M059J (cell line): Measurements from ENCODE around the gene TSPAN17. TPM values are rescaled to one million over a fixed set of nuclear protein-coding genes. Genes with fewer than 3 reads are reported as not detected.

Source experiments
- DNase-seq: peaks from one replicate; pipeline ENCODE4 v3.0.0-alpha.2; 2012; ENCODE audit warnings: low read depth
- total RNA-seq: library from RNA; depleted of rRNA; stranded (reverse); fragments of >200 nt; shearing (Covaris generic); gene quantifications from 2 replicates; pipeline ENCODE4 v1.2.3, GENCODE V29; 2014

TSPAN17 gene
- total RNA-seq, 1 experiment from 2014 or later: 27.8 TPM

GRCh38 chr5:176620333-176620981, 26.8 kb upstream of the TSPAN17 start:
- peak; percentile 38 for DNase-seq

- DNase-seq: peak; percentile 23
Measured at GRCh38 chr5:176621661-176622079, 25.6 kb upstream of the TSPAN17 start.

GRCh38 chr5:176624142-176624541, 23.1 kb upstream of the TSPAN17 start:
- no peak for DNase-seq

- DNase-seq: peak; percentile 25
Measured at GRCh38 chr5:176624938-176625337, 22.3 kb upstream of the TSPAN17 start.

DNA sequence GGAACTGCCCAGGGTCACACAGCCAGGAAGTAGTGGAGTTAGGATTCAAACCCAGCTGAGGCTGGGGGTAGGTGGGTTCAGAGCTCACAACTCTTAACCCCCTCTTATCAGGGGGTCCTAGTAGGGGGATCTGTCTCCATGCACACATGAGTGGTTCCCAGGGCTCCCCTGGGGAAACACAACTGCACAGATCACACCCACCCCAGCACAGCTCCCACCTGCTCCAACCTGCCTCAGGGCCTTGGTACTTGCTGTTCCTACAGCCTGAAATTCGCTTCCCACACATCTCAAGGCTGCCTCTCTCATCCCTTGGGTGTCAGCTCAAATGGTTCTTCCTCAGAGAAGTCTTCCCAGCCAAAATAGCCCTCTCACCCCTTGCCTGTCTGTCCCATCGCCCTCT, 21.8 kb upstream of the TSPAN17 start:
- DNase-seq: no peak

DNA sequence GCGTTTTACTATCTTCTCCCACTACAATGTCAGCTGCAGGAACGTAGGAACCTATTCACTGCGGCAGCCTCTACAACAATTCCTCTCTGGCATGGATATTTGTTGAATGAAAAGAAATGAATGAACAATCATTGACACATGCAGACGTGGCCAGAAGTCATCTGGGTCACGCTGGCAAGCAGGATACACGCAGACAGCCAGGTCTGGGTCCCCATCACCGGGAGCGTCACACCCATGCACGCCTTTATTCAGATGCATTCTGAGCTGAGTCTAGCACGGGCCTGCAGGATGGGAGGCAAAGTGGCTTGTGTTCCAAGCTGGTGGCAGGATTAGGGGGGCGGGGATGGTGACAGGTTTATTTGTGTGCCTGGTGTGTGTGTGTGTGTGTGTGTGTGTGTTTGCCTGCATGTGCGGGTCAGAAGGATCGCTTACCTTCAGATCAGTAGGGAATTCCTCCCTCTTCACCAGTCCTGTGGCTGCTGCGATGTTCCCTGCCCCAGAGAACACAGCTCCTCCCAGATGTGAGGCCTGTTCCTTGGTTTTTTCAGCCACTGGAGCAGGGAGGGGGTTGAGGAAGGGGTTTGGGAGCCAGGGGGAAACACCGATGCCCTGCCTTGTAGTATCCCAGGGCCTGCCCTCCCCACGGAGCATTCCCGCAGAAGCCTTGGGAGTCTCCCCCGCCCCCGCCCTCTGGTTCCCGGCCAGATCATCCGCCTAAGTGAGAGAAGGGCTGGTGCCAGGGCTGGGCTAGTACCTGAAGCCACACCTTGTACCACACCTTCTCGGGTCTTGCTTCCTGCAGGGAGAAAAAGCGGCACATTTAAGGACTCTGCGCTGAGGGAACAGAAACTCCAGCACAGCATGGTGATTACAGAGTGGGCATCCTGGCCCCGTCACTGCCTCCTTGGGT, 21.1 kb upstream of the TSPAN17 start:
- DNase-seq: no peak

GRCh38 chr5:176626876-176627236, 20.4 kb upstream of the TSPAN17 start:
- DNase-seq: no peak

GRCh38 chr5:176627582-176627981, 19.7 kb upstream of the TSPAN17 start:
- no peak for DNase-seq

DNA sequence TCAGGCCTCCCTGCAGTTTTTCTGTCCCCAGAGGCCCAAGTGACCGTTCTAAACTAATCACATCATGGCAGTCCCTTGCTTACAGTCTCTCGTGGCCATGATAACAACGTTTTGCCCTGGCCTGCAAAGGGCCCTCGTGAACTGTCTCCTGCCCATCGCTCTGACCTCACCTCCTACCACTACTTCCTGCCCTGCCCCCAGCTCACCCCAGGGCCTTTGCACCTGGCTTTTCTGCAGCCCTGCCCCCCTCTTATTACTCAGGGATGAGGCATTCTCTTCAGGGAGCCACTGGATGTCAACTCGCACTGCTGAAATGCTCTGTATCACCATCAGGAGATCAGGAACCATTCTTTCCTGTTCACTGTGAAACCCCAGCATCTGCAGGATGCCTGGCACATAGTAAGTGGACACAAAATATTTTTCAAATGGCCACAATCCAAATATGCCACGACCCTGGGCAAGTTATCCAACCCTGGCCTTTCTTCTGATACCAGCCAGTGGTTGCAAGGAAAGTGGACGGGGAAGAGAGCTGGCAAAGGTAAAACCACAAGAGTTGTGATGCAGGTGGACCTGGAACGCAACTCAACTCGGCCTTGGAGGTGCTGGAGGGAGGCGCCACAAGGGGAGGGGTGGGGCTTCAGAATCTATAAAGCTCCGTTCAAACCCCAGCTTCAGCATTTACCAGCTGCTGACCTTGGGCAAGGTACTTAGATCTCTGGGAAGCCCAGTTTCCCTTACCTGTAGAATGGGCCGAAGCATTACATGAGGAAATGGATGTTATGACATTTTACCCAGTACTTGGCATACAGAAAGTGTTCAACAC, 18.7 kb upstream of the TSPAN17 start:
- DNase-seq: no peak

- no peak for DNase-seq
Measured at GRCh38 chr5:176629317-176629852, 17.9 kb upstream of the TSPAN17 start.

DNA sequence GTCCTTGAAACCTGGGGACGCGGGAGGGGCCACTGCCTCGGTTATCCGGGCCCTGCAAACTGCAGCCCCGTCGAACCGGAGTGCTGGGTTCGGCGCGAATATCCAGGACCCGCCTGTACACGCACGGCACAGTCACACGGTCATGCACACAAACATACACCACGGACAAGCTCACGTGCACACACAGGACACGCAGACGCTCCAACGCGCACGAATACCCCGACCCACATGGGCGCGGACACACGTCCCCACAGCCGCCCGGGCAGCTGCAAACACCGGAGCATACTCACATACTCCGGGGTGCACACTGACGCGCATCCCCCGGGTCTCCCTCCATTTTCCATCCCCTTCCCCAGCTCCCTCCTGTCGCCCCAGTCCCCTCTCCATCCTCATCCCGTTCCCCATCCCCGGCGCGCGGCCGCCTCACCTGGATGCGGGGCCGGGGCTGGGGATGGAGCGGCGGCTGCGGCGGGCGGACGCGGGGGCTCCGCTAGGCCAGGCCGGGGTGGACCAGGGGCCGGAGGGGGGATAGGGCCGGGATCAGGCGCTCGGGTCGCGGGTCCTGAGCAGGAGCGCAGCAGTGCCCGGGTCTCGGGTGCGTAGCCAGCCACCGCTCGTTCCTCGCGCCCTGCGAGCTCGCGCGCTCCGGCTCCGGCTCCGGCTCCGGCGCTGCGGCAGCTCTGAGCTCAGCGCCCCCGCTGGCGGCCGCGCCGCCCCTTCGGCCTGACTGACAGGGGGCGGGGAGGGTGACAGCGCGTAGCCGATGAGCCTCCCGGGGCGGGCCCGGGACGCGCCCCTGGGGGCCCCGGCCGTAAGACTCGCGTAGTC, 17.2 kb upstream of the TSPAN17 start, which contains the start of the genes EIF4E1B and SNCB:
TSS of gene EIF4E1B (plus strand) at position 823 of the 828 bp plus-strand sequence. CDS start 12,113 bp downstream, outside the sequence.
TSS of gene SNCB (minus strand) at position 682 of the 828 bp plus-strand sequence. CDS start 880 bp downstream, outside the sequence.
- no peak for DNase-seq

- DNase-seq: no peak
Measured at GRCh38 chr5:176630681-176631222, 16.5 kb upstream of the TSPAN17 start.

DNA sequence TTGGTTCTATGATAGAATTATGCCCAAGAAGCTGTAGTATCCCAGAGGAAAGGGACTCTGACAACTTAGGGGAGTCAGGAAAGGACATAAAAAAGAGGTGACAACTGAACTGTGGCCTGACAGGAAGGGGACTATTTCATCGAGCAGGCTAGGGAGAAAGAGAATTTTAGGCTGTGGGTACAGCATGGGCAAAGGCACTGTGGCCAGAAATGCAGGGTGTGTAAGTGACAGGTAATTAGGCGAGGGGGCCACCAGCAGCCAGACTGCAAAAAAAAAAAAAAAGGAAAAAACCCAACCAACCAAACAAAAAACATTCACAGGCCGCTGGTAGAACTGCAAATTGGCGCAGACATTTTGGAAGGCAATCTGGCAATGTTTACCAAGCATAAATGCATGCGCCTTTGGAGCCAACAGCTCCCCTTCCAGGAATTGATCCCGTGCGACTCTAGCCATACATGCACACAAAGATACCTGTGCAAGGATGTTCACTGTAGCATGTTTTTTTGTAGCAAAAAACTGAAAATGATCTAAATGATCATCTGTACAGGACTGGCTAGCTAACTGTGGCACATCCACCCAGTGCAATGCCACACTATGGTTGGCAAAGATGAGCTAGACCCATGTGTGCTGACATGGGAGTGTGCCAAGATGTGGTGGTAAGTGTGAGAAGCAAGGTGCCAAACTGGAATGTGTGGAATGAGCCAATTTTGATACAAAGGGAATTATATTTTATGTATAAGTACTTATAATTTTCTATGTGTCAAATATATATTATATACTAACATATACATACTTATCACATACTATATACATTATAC, 15.7 kb upstream of the TSPAN17 start:
- DNase-seq: no peak

- DNase-seq: no peak
Measured at GRCh38 chr5:176632745-176633144, 14.5 kb upstream of the TSPAN17 start.

GRCh38 chr5:176633598-176633997, 13.7 kb upstream of the TSPAN17 start:
- no peak for DNase-seq

DNA sequence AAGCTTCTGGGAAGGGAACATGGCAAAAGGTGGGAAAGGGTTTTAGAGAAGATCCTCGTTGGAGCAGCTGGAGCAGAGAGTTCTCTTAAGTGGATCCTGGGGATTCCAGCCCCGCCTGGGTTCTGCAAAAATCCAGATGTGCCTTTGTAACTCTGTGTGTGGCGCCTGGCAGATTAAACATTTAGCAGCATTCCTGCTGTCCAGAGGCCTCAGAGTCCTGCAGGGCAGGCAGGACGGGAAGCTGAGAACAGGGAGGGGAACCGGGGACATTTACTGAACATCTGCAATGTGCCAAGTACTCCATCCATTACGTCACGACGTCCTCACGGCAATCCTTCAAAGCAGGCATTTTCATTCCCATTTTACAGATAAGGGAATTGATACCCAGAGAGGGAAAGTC, 10.9 kb upstream of the TSPAN17 start:
- DNase-seq: no peak

DNA sequence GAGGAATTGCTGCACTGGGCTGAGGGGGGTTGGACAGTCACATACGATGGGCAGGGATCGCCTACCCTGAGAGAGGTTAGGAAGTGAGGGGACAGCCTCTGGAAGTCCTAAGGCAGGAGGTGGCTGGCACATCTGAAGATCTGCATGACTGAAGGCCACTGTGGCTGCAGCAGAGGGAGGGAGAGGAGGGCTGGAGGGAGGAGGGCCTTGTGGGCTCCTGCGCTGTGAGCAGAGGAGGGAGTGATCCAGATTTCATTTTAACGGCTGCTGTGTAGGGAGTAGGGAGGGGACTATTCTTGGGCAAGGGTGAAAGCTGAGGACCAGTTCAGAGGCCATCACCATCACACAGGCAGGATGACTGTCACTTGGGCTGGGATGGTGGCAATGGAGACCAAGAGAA, 9.7 kb upstream of the TSPAN17 start:
- DNase-seq: no peak

GRCh38 chr5:176638437-176638836, 8.8 kb upstream of the TSPAN17 start:
- DNase-seq: no peak

DNA sequence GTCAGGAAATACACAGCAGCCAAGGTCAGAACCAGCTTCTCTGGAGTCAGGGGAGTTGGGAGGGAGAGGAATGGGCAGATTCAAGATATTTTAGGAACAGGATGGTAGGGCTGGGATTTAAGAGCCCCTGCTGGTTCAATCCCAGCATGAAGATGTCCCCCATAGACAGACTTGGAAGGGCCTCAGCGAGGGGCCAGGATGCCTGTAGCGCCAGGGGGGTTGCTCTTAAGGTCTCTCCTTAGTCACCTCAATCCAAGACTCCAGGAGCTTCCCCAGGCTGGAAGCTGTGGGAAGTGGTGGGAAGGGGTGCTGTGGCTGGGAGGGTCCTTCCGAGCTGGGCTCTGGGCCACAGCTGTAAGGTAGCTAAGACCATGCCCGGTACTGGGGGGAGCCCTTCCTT, 8.1 kb upstream of the TSPAN17 start:
- DNase-seq: no peak

GRCh38 chr5:176639981-176640380, 7.3 kb upstream of the TSPAN17 start:
- peak; percentile 40 for DNase-seq
